Prostate gland (tissue), 2 donors: Measurements from ENCODE around the gene ITGB5. TPM values are rescaled to one million over a fixed set of nuclear protein-coding genes. Genes with fewer than 3 reads are reported as not detected.

Experiments
- DNase-seq: peaks from one replicate; pipeline ENCODE4 v3.0.0-alpha.2; 2019; ENCODE audit warnings: low spot score
- H3K27ac ChIP-seq, 2 donors: fragments of 200-600 bp; sonication (generic); 2 replicates each; pipeline ENCODE4 v1.5.1; 2017 to 2019
- H3K27me3 ChIP-seq: fragments of 200-600 bp; sonication (generic); replicated peaks from 2 replicates; pipeline ENCODE4 v1.5.1; 2019; ENCODE audit not compliant: insufficient read depth
- H3K36me3 ChIP-seq, 2 donors: fragments of 200-600 bp; sonication (generic); 1 replicate in 1 of 2; 2 replicates in 1 of 2; pipeline versions ENCODE4 v1.5.1 to v1.8.1; 2017 to 2019
- H3K4me1 ChIP-seq: fragments of 200-600 bp; sonication (generic); replicated peaks from 2 replicates; pipeline ENCODE4 v1.5.1; 2019
- H3K4me3 ChIP-seq, 2 donors: fragments of 200-600 bp; sonication (generic); 2 replicates each; pipeline ENCODE4 v1.5.1; 2017 to 2019
- H3K9me3 ChIP-seq: fragments of 200-600 bp; sonication (generic); 2 replicates; pipeline ENCODE4 v1.5.1; 2017
- CTCF ChIP-seq, 4 experiments: fragments of 200-600 bp in 2 of 4; fragments of 450-650 bp in 2 of 4; sonication (generic) in 2 of 4; IDR thresholded peaks; 1 replicate in 3 of 4; 2 replicates in 1 of 4; pipeline ENCODE4 v1.5.1; 2016 to 2019; ENCODE audit warnings: antibody characterized with exemption in 4 of 4, mild to moderate bottlenecking in 2 of 4, moderate library complexity in 2 of 4
- POLR2A ChIP-seq: fragments of 450-650 bp; IDR thresholded peaks from one replicate; pipeline ENCODE4 v1.6.1; 2016; ENCODE audit warnings: antibody characterized with exemption, mild to moderate bottlenecking
- POLR2AphosphoS5 ChIP-seq: sonication (generic); formaldehyde crosslinking; IDR thresholded peaks from one replicate; pipeline ENCODE4 v1.6.1; 2017; ENCODE audit warnings: antibody characterized with exemption
- WGBS: methylation state at CpG from one replicate; pipeline ENCODE4 v1.1.5; 2018; 5-methylcytosine and 5-hydroxymethylcytosine counted together
- intact Hi-C: fragments of 100-400 bp; cut with DNase I; formaldehyde crosslinking; loops from one replicate; pipeline ENCODE4 v1.14.2; 2022
- total RNA-seq, 2 donors: library from RNA; depleted of rRNA; stranded (reverse); fragments of >200 nt; gene quantifications; one replicate each; pipeline ENCODE4 v1.1.0, GENCODE V29; 2016

Gene ITGB5
- total RNA-seq, 2 donors from 2014 or later: 123 to 154 TPM

GRCh38 chr3:124741027-124741426 is 146.1 kb downstream of the ITGB5 start:
- Histone ChIP-seq H3K36me3 (no peaks in the 10 kb centered on the region), H3K4me3 (no peak overlapping the region), H3K27me3 (no peaks in the 10 kb centered on the region), H3K4me1 (no peaks in the 10 kb centered on the region), H3K27ac (no peak overlapping the region), H3K9me3 (no peaks in the 10 kb centered on the region)
- 80% methylated on average over 6 of the region's 6 CpGs for WGBS
- intact Hi-C loops: no loop called here
- DNase-seq: no peak
- TF ChIP-seq POLR2AphosphoS5 (no peak), CTCF (IDR thresholded peaks at IDR 0.05) (no peak), POLR2A (no peak)

- TF ChIP-seq POLR2AphosphoS5 (no peak), POLR2A (no peak), CTCF (IDR thresholded peaks at IDR 0.05) (no peak)
- 73% methylated on average over 4 of the region's 4 CpGs for WGBS
- H3K27me3 ChIP-seq: no peaks in the 10 kb centered on the region
These were observed 155.4 kb downstream of the ITGB5 start for GRCh38 chr3:124731760-124732159.

GRCh38 chr3:124730941-124731297 is 156.2 kb downstream of the ITGB5 start:
- no peak for DNase-seq
- WGBS: 9% methylated on average over 13 of the region's 13 CpGs
- H3K4me3 ChIP-seq: peak overlapping the region; percentile 74 to 79
- TF ChIP-seq POLR2A: no peak
- TF ChIP-seq POLR2AphosphoS5: no peak
- no peak for TF ChIP-seq CTCF (IDR thresholded peaks at IDR 0.05)
- intact Hi-C loops: no loop called here
- no peaks in the 10 kb centered on the region for H3K9me3 ChIP-seq
- no peaks in the 10 kb centered on the region for H3K27me3 ChIP-seq
- peak overlapping the region; percentile 37 to 59 for H3K27ac ChIP-seq
- H3K36me3 ChIP-seq: no peaks in the 10 kb centered on the region
- peaks cover 3% of the 10 kb centered on the region for H3K4me1 ChIP-seq

More at GRCh38 chr3:124731760-124732159, 155.4 kb downstream of the ITGB5 start:
- H3K4me3 ChIP-seq: no peak overlapping the region
- H3K4me1 ChIP-seq: peaks cover 3% of the 10 kb centered on the region
- no peak for DNase-seq
- no peak overlapping the region for H3K27ac ChIP-seq
- no peaks in the 10 kb centered on the region for H3K9me3 ChIP-seq
- intact Hi-C loops: no loop called here
- no peaks in the 10 kb centered on the region for H3K36me3 ChIP-seq

GRCh38 chr3:124730129-124730940 is 156.8 kb downstream of the ITGB5 start, which contains the start of gene UMPS:
TSS of gene UMPS (plus strand) at chr3:124730452. CDS start at chr3:124730472, 20 bp downstream.
- H3K4me1 ChIP-seq: peaks cover 3% of the 10 kb centered on the region
- peak; percentile 82 for DNase-seq
- H3K4me3 ChIP-seq: peak within 1 kb of the TSS; percentile 74 to 79
- H3K9me3 ChIP-seq: no peaks in the 10 kb centered on the region
- H3K27me3 ChIP-seq: no peaks in the 10 kb centered on the region
- intact Hi-C loops: no loop called here
- peak within 1 kb of the TSS; percentile 37 to 59 for H3K27ac ChIP-seq
- TF ChIP-seq POLR2AphosphoS5 (peak; percentile 92), CTCF (IDR thresholded peaks at IDR 0.05) (no peak), POLR2A (peak; percentile 47)
- no peaks in the 10 kb centered on the region for H3K36me3 ChIP-seq
- under 1% methylated on average over 39 of the region's 44 CpGs for WGBS

- Histone ChIP-seq H3K36me3 (no peaks in the 10 kb centered on the region), H3K27ac (no peak overlapping the region), H3K4me1 (no peaks in the 10 kb centered on the region), H3K27me3 (no peaks in the 10 kb centered on the region), H3K9me3 (no peaks in the 10 kb centered on the region), H3K4me3 (no peak overlapping the region)
- DNase-seq: no peak
- TF ChIP-seq POLR2A: no peak
- 63% methylated on average over 2 of the region's 2 CpGs for WGBS
- intact Hi-C loops: no loop called here
These were observed 164.6 kb downstream of the ITGB5 start for GRCh38 chr3:124722589-124722988.
